Nephron (organoid): Measurements from ENCODE around the gene SHH.

Experiments used
- H3K27ac Mint-ChIP-seq, 3 experiments: 2 replicates each; pipeline ENCODE4 v1.8.0; 2020; ENCODE audit warnings: mixed read lengths in 3 of 3, mild to moderate bottlenecking in 2 of 3, moderate library complexity in 1 of 3
- H3K27me3 Mint-ChIP-seq: 2 replicates; pipeline ENCODE4 v1.8.0; 2021; ENCODE audit warnings: low read depth, mild to moderate bottlenecking, moderate library complexity, mixed read lengths
- H3K36me3 Mint-ChIP-seq: 2 replicates; pipeline ENCODE4 v1.8.0; 2020; ENCODE audit warnings: low read depth, mixed read lengths
- H3K4me1 Mint-ChIP-seq: 2 replicates; pipeline ENCODE4 v1.8.0; 2020; ENCODE audit warnings: mixed read lengths
- H3K4me3 Mint-ChIP-seq, 3 experiments: 2 replicates each; pipeline ENCODE4 v1.8.0; 2020; ENCODE audit warnings: mild to moderate bottlenecking in 3 of 3, mixed read lengths in 3 of 3, moderate library complexity in 2 of 3
- H3K9me3 Mint-ChIP-seq: 2 replicates; pipeline ENCODE4 v1.8.0; 2020; ENCODE audit warnings: mixed read lengths
- TF ChIP-seq, protein P1 (sequence below), 3 experiments: fragments of 200-600 bp; sonication (generic); IDR thresholded peaks; one replicate each; pipeline ENCODE4 v1.5.0; 2021; ENCODE audit warnings: antibody characterized with exemption in 3 of 3; ENCODE audit not compliant: unreplicated experiment in 3 of 3

Gene SHH

DNA sequence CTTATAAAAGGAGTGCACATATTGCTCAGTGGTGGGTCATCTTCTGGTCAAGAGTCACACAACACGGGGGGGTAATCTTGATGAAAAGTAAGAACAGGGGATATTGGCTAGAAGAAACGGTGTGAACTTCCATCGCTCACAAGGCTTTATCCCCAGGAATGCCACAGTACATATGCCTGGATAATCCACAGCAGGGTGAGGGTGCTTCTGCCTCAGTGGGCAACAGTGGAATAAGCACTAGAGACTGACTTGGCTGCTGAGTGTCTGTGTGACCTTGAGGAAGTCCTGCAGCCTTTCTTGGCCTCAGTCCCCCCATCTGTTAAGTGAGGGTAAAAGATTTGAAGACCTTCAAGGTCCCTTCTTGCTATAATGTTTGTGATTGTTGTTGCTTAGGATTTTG is 44.9 kb upstream of the SHH start:
- peaks cover 4% of the 10 kb centered on the region for H3K9me3 Mint-ChIP-seq
- no peaks in the 10 kb centered on the region for H3K36me3 Mint-ChIP-seq
- H3K4me3 Mint-ChIP-seq, result no peak overlapping the region
- peaks cover 9% of the 10 kb centered on the region for H3K27me3 Mint-ChIP-seq
- peaks cover 5% of the 10 kb centered on the region for H3K4me1 Mint-ChIP-seq
- no peak overlapping the region for H3K27ac Mint-ChIP-seq
- TF ChIP-seq, protein P1, sequence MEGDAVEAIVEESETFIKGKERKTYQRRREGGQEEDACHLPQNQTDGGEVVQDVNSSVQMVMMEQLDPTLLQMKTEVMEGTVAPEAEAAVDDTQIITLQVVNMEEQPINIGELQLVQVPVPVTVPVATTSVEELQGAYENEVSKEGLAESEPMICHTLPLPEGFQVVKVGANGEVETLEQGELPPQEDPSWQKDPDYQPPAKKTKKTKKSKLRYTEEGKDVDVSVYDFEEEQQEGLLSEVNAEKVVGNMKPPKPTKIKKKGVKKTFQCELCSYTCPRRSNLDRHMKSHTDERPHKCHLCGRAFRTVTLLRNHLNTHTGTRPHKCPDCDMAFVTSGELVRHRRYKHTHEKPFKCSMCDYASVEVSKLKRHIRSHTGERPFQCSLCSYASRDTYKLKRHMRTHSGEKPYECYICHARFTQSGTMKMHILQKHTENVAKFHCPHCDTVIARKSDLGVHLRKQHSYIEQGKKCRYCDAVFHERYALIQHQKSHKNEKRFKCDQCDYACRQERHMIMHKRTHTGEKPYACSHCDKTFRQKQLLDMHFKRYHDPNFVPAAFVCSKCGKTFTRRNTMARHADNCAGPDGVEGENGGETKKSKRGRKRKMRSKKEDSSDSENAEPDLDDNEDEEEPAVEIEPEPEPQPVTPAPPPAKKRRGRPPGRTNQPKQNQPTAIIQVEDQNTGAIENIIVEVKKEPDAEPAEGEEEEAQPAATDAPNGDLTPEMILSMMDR (IDR thresholded peaks at IDR 0.05; ENCODE audit: unreplicated experiment in 3 of 3), result no peak

DNA sequence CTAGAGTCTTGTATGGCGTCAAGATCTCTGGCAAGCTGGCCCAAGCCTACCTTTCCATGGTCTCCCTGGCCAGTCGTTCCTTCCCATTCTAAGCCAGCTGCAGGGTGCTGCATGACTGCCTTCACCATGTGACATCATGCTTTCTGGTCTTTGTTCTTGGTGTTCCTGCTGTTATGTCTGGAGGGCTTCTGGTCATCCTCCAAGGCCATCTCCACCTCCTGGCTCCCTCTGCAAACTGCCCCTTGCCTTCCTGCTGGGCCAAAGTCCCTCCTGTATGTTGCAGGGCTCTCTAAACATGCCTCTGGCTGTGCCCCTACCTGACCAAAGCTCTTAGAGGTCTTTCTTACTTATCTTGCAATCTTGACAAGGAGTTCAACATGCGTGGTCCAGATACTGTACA is 44.4 kb upstream of the SHH start:
- TF ChIP-seq, protein P1 (IDR thresholded peaks at IDR 0.05; ENCODE audit: unreplicated experiment in 3 of 3), result no peak
- H3K36me3 Mint-ChIP-seq, result no peaks in the 10 kb centered on the region
- H3K4me1 Mint-ChIP-seq, result peaks cover 2% of the 10 kb centered on the region
- H3K27ac Mint-ChIP-seq, result no peak overlapping the region
- peaks cover 7% of the 10 kb centered on the region for H3K27me3 Mint-ChIP-seq
- no peak overlapping the region for H3K4me3 Mint-ChIP-seq
- H3K9me3 Mint-ChIP-seq, result peaks cover 4% of the 10 kb centered on the region

DNA sequence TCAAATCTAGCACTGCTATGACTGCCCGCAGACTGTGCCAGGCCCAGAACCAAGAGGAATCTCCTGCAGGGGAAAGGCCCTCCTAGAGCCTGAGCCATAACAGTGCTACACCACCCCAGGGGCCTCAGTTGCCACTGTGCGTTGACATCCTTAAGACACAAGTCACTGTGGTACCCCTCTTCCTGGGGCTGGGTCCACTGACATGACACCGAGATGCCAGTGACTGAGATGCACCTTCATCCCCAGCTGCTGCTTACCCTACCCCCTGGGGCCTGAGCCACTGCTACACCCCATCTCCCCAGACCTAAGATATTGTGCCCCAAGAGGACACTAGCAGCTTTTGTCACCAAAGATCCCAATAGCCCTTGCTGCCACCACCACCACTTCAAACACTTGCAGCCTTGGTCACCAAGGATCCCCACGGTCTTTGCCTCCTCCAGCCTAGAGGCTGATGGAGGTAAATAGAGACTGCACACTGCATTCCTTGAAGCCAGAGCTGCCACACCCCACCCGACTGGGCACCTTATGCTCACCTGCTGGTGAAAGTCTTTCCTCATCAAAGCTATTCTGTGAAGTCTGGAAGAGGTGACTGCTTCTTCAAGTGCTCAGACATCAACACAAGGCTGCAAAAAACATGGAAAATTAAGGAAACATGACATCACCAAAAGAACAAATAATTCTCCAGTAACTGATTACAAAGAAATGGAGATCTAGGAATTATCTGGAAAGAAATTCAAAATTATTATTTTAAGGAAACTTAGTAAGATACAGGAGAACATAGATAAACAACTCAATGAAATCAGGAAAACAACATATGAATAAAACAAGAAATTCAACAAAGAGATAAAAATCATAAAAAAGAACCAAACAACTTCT is 40.4 kb upstream of the SHH start:
- no peaks in the 10 kb centered on the region for H3K4me1 Mint-ChIP-seq
- no peak overlapping the region for H3K4me3 Mint-ChIP-seq
- H3K9me3 Mint-ChIP-seq, result peaks cover 4% of the 10 kb centered on the region

DNA sequence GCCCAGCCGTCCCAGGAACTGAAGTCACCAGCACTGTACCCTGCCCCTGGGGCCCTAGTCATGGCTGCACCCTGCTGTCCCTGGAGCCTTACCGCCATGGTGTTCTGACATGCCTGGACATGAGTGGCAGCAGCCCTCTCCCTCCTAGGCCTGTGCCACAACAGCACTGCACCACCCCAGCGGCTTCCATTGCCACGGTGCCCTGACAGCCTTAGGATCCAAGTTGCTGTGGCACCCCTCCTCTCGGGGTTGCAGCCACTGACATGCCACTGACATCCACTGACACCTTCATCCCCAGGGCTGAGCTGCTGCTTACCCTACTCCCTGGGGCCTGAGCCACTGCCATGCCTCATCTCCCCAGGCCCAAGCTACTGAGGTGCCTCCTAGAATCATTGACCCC is 39.6 kb upstream of the SHH start:
- Mint-ChIP-seq H3K4me3 (no peak overlapping the region), H3K27me3 (peaks cover 19% of the 10 kb centered on the region), H3K27ac (no peak overlapping the region), H3K36me3 (no peaks in the 10 kb centered on the region), H3K4me1 (no peaks in the 10 kb centered on the region), H3K9me3 (peaks cover 4% of the 10 kb centered on the region)
- TF ChIP-seq, protein P1 (IDR thresholded peaks at IDR 0.05; ENCODE audit: unreplicated experiment in 3 of 3), result no peak

More for the DNA sequence above, 40.4 kb upstream of the SHH start:
- TF ChIP-seq, protein P1 (IDR thresholded peaks at IDR 0.05; ENCODE audit: unreplicated experiment in 3 of 3), result no peak
- Mint-ChIP-seq H3K36me3 (no peaks in the 10 kb centered on the region), H3K27me3 (peaks cover 19% of the 10 kb centered on the region), H3K27ac (no peak overlapping the region)

DNA sequence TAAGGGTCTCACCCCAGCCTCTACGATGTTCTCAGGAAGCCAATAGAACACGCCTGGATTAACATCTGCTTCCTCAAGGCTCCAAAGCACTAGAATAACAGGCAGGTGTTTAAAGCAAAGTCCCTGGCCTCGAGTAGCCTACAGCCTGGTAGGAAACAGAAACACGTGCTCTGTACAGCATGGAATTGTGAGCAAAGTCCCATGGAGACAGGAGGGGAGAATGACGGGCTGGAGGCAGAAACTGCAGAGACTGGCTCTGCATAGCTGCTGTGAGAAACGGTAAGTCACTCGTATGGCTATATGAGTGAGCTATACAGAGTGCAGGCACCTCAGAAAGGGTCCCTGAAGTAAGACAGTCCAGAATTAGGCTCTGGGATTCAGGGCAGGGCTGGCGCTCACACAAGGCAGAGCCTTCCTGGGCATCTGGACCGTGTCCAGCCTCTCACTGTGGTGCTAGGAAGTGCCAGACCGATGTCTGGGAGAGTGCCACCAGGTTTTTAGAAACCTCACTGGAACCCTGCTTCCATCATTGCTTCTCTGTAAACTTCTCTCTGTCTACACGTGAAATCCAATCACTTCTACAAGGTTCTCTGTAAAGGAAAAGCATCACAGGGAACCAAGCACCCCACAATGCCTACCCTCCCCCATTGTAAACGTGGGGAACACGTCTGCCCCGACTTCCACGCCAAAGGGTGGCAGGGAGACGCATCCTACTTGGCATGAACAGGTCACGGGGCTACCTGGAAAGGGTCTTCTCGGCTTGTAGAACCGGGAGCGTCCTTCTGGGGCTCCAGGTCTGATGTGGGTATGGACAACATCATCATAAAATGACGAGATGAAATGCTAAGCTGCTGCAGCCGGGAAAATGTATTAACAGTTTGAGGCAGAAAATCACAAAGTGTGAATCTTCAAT is 38.8 kb upstream of the SHH start:
- H3K4me3 Mint-ChIP-seq, result no peak overlapping the region
- peaks cover 19% of the 10 kb centered on the region for H3K27me3 Mint-ChIP-seq
- no peaks in the 10 kb centered on the region for H3K36me3 Mint-ChIP-seq
- H3K27ac Mint-ChIP-seq, result no peak overlapping the region
- H3K4me1 Mint-ChIP-seq, result no peaks in the 10 kb centered on the region
- TF ChIP-seq, protein P1 (IDR thresholded peaks at IDR 0.05; ENCODE audit: unreplicated experiment in 3 of 3), result no peak
- peaks cover 4% of the 10 kb centered on the region for H3K9me3 Mint-ChIP-seq
